ENCODE data around the gene FHIT.

FHIT gene

DNA sequence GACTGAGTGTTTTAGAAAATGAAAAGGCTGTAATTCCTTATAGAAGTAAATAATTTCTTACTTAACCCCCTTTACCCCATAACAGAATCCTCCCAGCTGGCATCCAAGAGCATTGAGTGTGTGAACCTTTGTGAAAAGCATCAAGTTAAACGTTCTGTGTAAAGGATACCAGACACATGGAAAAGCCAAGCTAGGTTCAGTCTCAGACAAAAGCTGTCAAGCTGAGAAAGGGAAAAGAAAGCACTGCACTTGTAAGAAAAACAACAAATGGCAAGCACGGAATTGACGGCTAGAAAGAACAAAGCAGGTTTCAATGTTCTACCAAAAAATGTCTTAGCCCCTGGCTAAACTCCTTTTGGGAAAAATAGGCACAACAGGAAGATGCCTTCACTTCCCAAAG lies 176.5 kb downstream of the FHIT start:
- Histone ChIP-seq H3K27ac (ENCODE audit: low read depth, low read length) (no peak overlapping the region), H3K9me2 (replicated peaks; ENCODE audit: insufficient read depth, low read length) (no peaks in the 10 kb centered on the region), H3K79me2 (ENCODE audit: insufficient read depth, low read length) (no peaks in the 10 kb centered on the region), H3K27me3 (ENCODE audit: low read length) (no peaks in the 10 kb centered on the region), H3K9me3 (ENCODE audit: insufficient read depth, low read length) (no peaks in the 10 kb centered on the region), H3K36me3 (ENCODE audit: low read length) (0 out of 2 replicates have a peak, but pooled peaks cover 2% of the 10 kb centered on the region), H3K4me2 (ENCODE audit: low read depth, low read length, poor library complexity, severe bottlenecking) (no peak overlapping the region), H2AFZ (ENCODE audit: low read depth, low read length, severe bottlenecking) (no peak overlapping the region), H4K20me1 (ENCODE audit: low read depth, low read length) (no peaks in the 10 kb centered on the region), H3K9ac (ENCODE audit: low read length) (no peak overlapping the region), H3F3A (ENCODE audit: insufficient read depth) (no peaks in the 10 kb centered on the region), H3K4me3 (ENCODE audit: insufficient read depth, low read length, poor library complexity, severe bottlenecking) (no peak overlapping the region)
- TF ChIP-seq CTCF (IDR thresholded peaks at IDR 0.05; ENCODE audit: insufficient read depth, low read length, poor library complexity, severe bottlenecking) (no peak), EZH2phosphoT487 (conservative IDR thresholded peaks at IDR 0.05; ENCODE audit: low read length) (no peak)

DNA sequence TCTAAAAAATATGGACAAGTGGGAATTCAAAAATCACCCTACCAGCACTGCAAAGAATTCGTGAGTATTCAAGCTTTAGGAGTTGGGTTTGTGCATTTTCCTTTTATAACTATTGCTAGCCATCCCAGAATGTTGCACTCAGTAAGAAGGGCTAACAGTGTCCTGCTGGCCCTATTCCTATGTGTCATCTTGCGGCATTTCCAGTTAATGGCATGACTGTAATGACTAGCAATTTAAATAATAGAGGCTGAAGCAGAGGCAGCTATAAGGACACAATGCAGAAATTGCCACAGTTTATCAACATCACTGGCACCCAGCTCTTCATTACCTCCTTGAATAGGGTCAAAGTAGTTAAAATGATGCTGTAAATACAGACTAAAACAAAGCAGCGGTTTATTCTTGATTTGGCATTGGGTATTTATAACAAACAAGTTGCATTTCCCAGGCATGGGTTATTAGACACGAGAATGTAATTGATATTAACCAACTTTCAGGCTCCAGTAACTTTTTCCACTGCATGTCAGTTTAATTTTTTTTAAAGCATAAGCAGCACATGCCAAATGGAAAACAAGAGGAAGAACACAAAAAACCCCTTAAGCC lies 177.6 kb downstream of the FHIT start:
- Histone ChIP-seq H2AFZ (ENCODE audit: low read depth, low read length, severe bottlenecking) (no peak overlapping the region), H3K9ac (ENCODE audit: low read length) (no peak overlapping the region), H3K27ac (ENCODE audit: low read depth, low read length) (no peak overlapping the region), H3K9me2 (replicated peaks; ENCODE audit: insufficient read depth, low read length) (no peaks in the 10 kb centered on the region), H3F3A (ENCODE audit: insufficient read depth) (no peaks in the 10 kb centered on the region), H4K20me1 (ENCODE audit: low read depth, low read length) (no peaks in the 10 kb centered on the region), H3K79me2 (ENCODE audit: insufficient read depth, low read length) (no peaks in the 10 kb centered on the region), H3K27me3 (ENCODE audit: low read length) (no peaks in the 10 kb centered on the region), H3K9me3 (ENCODE audit: insufficient read depth, low read length) (no peaks in the 10 kb centered on the region), H3K36me3 (ENCODE audit: low read length) (0 out of 2 replicates have a peak, but pooled peaks cover 2% of the 10 kb centered on the region), H3K4me2 (ENCODE audit: low read depth, low read length, poor library complexity, severe bottlenecking) (no peak overlapping the region), H3K4me3 (ENCODE audit: insufficient read depth, low read length, poor library complexity, severe bottlenecking) (no peak overlapping the region)
- TF ChIP-seq CTCF (IDR thresholded peaks at IDR 0.05; ENCODE audit: insufficient read depth, low read length, poor library complexity, severe bottlenecking) = no peak
- no peak for TF ChIP-seq EZH2phosphoT487 (conservative IDR thresholded peaks at IDR 0.05; ENCODE audit: low read length)

- TF ChIP-seq EZH2phosphoT487 (conservative IDR thresholded peaks at IDR 0.05; ENCODE audit: low read length) (no peak), CTCF (IDR thresholded peaks at IDR 0.05; ENCODE audit: insufficient read depth, low read length, poor library complexity, severe bottlenecking) (no peak)
- H3K9me2 ChIP-seq (replicated peaks; ENCODE audit: insufficient read depth, low read length) = no peaks in the 10 kb centered on the region
Measured at GRCh38 chr3:61068084-61068483, 183.2 kb downstream of the FHIT start.

More at GRCh38 chr3:61068084-61068483, 183.2 kb downstream of the FHIT start:
- Histone ChIP-seq H3K36me3 (ENCODE audit: low read length) (0 out of 2 replicates have a peak, but pooled peaks cover 2% of the 10 kb centered on the region), H3K4me2 (ENCODE audit: low read depth, low read length, poor library complexity, severe bottlenecking) (no peak overlapping the region), H3K9me3 (ENCODE audit: insufficient read depth, low read length) (no peaks in the 10 kb centered on the region), H3K9ac (ENCODE audit: low read length) (no peak overlapping the region), H4K20me1 (ENCODE audit: low read depth, low read length) (no peaks in the 10 kb centered on the region), H3K27ac (ENCODE audit: low read depth, low read length) (no peak overlapping the region), H3F3A (ENCODE audit: insufficient read depth) (no peaks in the 10 kb centered on the region), H3K27me3 (ENCODE audit: low read length) (no peaks in the 10 kb centered on the region), H3K4me3 (ENCODE audit: insufficient read depth, low read length, poor library complexity, severe bottlenecking) (no peak overlapping the region), H2AFZ (ENCODE audit: low read depth, low read length, severe bottlenecking) (no peak overlapping the region), H3K79me2 (ENCODE audit: insufficient read depth, low read length) (no peaks in the 10 kb centered on the region)
